GM20000 (cell line): Measurements from ENCODE around the gene VAV2.
A peak's percentile ranks its signal among the peaks of the same experiment; 100 is the strongest.

ENCODE experiments used
- DNase-seq: peaks from one replicate; pipeline ENCODE4 v3.0.0; 2012; ENCODE audit warnings: low spot score
- TF ChIP-seq, protein P1 (sequence below): IDR thresholded peaks from 2 replicates; pipeline ENCODE4 v1.5.1; 2012; ENCODE audit warnings: mild to moderate bottlenecking, control low read depth; ENCODE audit errors: extremely low read depth, missing control alignments

The VAV2 gene

GRCh38 chr9:133791735-133792649 is 200.1 kb downstream of the VAV2 start:
- TF ChIP-seq, protein P1, sequence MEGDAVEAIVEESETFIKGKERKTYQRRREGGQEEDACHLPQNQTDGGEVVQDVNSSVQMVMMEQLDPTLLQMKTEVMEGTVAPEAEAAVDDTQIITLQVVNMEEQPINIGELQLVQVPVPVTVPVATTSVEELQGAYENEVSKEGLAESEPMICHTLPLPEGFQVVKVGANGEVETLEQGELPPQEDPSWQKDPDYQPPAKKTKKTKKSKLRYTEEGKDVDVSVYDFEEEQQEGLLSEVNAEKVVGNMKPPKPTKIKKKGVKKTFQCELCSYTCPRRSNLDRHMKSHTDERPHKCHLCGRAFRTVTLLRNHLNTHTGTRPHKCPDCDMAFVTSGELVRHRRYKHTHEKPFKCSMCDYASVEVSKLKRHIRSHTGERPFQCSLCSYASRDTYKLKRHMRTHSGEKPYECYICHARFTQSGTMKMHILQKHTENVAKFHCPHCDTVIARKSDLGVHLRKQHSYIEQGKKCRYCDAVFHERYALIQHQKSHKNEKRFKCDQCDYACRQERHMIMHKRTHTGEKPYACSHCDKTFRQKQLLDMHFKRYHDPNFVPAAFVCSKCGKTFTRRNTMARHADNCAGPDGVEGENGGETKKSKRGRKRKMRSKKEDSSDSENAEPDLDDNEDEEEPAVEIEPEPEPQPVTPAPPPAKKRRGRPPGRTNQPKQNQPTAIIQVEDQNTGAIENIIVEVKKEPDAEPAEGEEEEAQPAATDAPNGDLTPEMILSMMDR, result no peak
- DNase-seq, result no peak

GRCh38 chr9:133791069-133791468 is 201.1 kb downstream of the VAV2 start:
- DNase-seq, result no peak
- TF ChIP-seq, protein P1, result no peak

GRCh38 chr9:133789778-133790177 is 202.3 kb downstream of the VAV2 start:
- no peak for DNase-seq
- TF ChIP-seq, protein P1, result no peak

- no peak for DNase-seq
- TF ChIP-seq, protein P1, result no peak
Observed at GRCh38 chr9:133788819-133789717, 203.1 kb downstream of the VAV2 start.

DNA sequence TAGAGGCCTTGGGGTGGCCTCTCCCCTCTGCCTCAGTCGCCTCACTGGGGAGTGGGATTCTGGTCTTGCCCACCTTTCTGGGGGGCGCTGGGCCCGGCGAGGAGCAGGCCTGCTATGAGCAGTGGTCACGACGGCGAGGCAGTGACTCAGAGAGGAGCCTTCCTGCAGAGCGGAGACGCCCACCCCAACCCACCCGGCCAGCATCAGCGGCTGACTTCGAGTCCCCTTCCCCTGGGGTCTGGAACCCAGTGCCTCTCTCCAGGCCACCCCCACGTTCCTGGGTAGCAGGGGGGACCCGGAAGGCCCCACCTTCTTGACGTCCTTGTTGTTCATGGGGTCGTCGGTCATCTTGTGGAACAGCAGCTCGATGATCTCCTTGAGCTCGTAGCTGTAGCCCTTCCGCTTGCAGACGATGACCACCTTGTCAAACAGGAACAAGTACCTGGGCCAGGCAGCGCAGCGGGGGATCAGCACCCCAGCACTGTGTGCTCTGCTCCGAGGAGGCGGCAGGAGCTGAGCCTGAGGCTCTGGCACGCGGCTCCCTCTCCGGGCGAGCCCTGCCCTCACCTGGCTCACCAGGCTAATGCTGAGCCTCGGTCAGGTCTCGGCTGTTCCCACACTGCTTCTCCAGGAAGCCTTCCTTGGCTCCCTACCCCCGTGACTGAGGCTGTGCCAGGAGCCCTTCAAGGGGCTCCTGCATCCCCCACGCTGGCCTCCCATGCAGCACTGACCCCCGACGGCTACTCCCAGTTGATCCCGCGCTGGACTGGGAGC is 203.9 kb downstream of the VAV2 start:
- TF ChIP-seq, protein P1, result no peak
- DNase-seq, result no peak

DNA sequence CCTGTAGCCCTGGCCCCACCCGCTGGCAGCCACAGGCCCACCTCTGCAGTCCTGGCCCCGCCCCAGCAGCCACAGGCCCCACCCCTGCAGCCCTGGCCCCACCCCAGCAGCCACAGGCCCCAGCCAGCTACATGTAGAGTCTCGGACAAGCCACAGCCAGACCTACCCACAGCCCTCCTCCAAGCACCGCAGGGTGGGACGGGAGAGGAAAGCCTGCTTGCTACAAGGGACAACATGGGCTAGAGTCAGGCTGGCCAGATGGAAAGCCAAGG is 204.4 kb downstream of the VAV2 start:
- DNase-seq, result peak; percentile 94
- TF ChIP-seq, protein P1, result no peak
